Activated CD4-positive, alpha-beta T cell treated with anti-CD3 and anti-CD28 coated beads, Interleukin-2, amount 10 ng/mL, durations not matched to agents 7 days and 5 days (primary cell): Measurements from ENCODE around the gene AASDHPPT. TPM values are rescaled to one million over a fixed set of nuclear protein-coding genes. Genes with fewer than 3 reads are reported as not detected.
"Not testable (repeated sequence)": the region's sequence is repeated elsewhere in the genome, so short reads cannot be mapped to it uniquely, and the experiment has no call there.

Experiments
- CTCF ChIA-PET: fragments of 350-600 bp; sonication (Branson Sonifier 250); formaldehyde crosslinking; loops from one replicate; lab custom pipeline; 2021; ENCODE audit warnings: antibody characterized with exemption; lab: Charles Lee
- POLR2A ChIA-PET: fragments of 350-600 bp; sonication (Branson Sonifier 250); formaldehyde crosslinking; loops from one replicate; lab custom pipeline; 2021; ENCODE audit warnings: antibody characterized with exemption; lab: Charles Lee
- DNase-seq: peaks from one replicate; pipeline ENCODE4 v3.0.0-alpha.2; 2020
- H3K27ac Mint-ChIP-seq: one replicate; pipeline ENCODE4 v1.8.0; 2021; ENCODE audit warnings: mild to moderate bottlenecking, moderate library complexity, mixed read lengths
- H3K27me3 Mint-ChIP-seq: one replicate; pipeline ENCODE4 v1.8.0; 2021; ENCODE audit warnings: mixed read lengths
- H3K36me3 Mint-ChIP-seq: one replicate; pipeline ENCODE4 v1.8.0; 2021; ENCODE audit warnings: low read depth, mixed read lengths
- H3K4me1 Mint-ChIP-seq: one replicate; pipeline ENCODE4 v1.8.0; 2021; ENCODE audit warnings: mixed read lengths
- H3K4me3 Mint-ChIP-seq: one replicate; pipeline ENCODE4 v1.8.0; 2021; ENCODE audit warnings: mild to moderate bottlenecking, moderate library complexity, mixed read lengths
- H3K9me3 Mint-ChIP-seq: one replicate; pipeline ENCODE4 v1.8.0; 2021; ENCODE audit warnings: mixed read lengths
- total RNA-seq, 2 experiments: library from RNA; stranded (reverse); gene quantifications; one replicate each; pipeline ENCODE4 v1.2.3, GENCODE V29; 2021

AASDHPPT gene
- 10 to 100 TPM; 30.5 to 35.2 TPM for total RNA-seq

DNA sequence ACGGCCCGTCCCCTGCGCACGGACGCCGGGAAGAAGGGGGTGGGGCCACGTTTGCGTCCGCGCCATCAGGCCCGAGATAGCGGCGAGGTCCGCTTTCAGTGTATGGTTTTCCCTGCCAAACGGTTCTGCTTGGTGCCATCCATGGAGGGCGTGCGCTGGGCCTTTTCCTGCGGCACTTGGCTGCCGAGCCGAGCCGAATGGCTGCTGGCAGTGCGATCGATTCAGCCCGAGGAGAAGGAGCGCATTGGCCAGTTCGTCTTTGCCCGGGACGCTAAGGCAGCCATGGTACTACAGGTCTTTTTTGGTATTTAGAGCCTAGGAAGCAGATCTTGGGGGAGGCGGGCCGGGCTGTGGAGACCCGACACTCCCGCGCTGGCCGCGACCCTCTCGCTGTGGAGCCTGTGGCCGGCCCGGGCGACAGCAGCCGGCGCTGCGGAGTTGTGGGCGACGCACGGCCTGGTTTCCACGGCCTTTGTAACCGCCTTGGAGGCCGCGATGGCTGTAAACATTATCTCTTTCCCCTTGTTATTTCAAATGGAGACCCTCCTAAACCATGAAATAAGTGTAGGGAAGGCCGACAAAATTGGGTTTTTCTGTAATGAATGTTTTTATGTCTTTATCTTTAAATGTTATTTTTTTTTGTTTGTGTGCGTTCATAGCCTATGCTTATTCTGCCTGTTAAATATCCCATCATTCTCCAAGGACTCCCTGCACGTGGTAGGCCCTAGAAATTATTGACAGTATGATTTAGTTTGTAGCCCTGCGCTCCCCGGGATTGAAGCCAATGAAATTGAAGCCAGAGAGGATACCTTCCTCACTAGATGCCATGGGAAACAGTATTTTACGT, at the start of gene AASDHPPT:
AASDHPPT (plus strand) TSS at position 54 of the 847 bp plus-strand sequence; CDS start at position 103, 49 bp downstream.
- no peaks in the 10 kb centered on the region for H3K27me3 Mint-ChIP-seq
- peak within 1 kb of the TSS; percentile 91 for H3K27ac Mint-ChIP-seq
- no peaks in the 10 kb centered on the region for H3K9me3 Mint-ChIP-seq
- POLR2A ChIA-PET, result no interaction called here
- DNase-seq, result no peak
- H3K4me1 Mint-ChIP-seq, result peaks cover 52% of the 10 kb centered on the region
- CTCF ChIA-PET, result interaction anchor here (0.5 to 1.2 kb wide), 4 partner anchors 14 to 70 kb away, joined by 3 read pairs; no protein-coding TSS in a partner anchor
- peaks cover 27% of the 10 kb centered on the region for H3K36me3 Mint-ChIP-seq
- peak within 1 kb of the TSS; percentile 95 for H3K4me3 Mint-ChIP-seq

- no peak for DNase-seq
- CTCF ChIA-PET, result interaction anchor here (1.4 kb wide), 1 partner anchor 46 kb away, joined by 4 read pairs; the partner anchor contains the start of gene KBTBD3
- Mint-ChIP-seq H3K27me3 (peaks cover 35% of the 10 kb centered on the region), H3K36me3 (no peaks in the 10 kb centered on the region), H3K4me3 (no peak overlapping the region), H3K4me1 (peaks cover 4% of the 10 kb centered on the region), H3K27ac (no peak overlapping the region), H3K9me3 (peaks cover 8% of the 10 kb centered on the region)
- POLR2A ChIA-PET, result no interaction called here
These were observed 46.9 kb upstream of the AASDHPPT start for GRCh38 chr11:106030609-106031008.

DNA sequence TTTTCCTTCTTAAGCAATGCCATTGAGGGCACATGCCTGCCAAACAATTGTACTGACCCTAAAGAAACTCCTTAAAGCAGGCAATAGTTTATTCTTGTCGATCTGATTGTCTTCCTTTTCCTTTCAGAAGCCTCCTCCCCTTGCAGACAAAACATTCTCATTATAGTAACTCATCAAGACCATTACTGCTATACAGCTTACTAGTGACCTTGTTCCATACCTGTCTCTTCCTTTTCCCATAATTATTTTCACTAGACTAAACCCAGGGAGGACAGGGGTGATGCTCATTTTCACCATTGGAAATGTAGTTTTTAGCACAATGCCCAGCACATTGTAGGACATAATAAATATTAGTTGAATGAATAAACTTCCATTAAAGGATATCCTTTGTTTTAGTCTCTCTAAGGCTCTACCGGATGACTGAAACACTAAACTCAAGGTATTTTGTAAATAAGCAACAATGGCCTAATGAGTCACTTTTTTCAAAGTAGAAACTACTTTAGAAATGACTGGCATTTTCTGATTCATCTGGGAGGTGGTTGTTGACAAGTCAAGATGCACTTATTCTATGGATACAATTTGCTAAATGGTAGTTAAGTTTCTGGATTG, 46.2 kb upstream of the AASDHPPT start:
- Mint-ChIP-seq H3K9me3 (peaks cover 8% of the 10 kb centered on the region), H3K36me3 (no peaks in the 10 kb centered on the region), H3K27ac (no peak overlapping the region), H3K4me1 (peaks cover 4% of the 10 kb centered on the region), H3K27me3 (peaks cover 33% of the 10 kb centered on the region), H3K4me3 (no peak overlapping the region)
- ChIA-PET POLR2A (no interaction called here), CTCF (no interaction called here)
- no peak for DNase-seq

DNA sequence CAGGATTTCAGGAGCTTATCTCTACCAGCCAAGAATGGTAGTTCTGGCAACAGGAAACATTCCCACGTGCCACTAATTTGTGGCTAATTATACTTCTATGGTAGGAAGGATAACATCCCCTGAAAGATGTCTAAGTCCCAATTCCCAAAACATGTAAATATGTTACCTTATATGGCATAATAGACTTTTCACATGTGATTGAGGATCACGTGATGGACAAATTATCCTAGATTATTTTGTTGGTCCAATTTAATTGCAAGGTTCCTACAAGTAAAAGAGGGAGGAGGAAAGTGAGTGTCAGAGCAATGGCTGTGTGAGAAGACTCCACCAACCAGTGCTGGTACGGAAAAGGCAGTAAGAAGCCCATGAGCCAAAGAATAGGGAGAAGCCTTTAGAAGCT, 45.5 kb upstream of the AASDHPPT start:
- POLR2A ChIA-PET, result no interaction called here

GRCh38 chr11:106032861-106033260, 44.6 kb upstream of the AASDHPPT start:
- no peak for DNase-seq
- Mint-ChIP-seq H3K9me3 (peaks cover 3% of the 10 kb centered on the region), H3K27ac (no peak overlapping the region), H3K4me1 (peaks cover 4% of the 10 kb centered on the region), H3K4me3 (no peak overlapping the region), H3K27me3 (peaks cover 27% of the 10 kb centered on the region), H3K36me3 (no peaks in the 10 kb centered on the region)
- ChIA-PET POLR2A (no interaction called here), CTCF (interaction anchor here (1.1 kb wide), 1 partner anchor 19 kb away, joined by 3 read pairs; no protein-coding TSS in a partner anchor)

More for the DNA sequence above, 45.5 kb upstream of the AASDHPPT start:
- CTCF ChIA-PET, result interaction anchor here (1.1 kb wide), 1 partner anchor 18 kb away, joined by 3 read pairs; no protein-coding TSS in a partner anchor
- H3K27ac Mint-ChIP-seq, result no peak overlapping the region
- H3K27me3 Mint-ChIP-seq, result peaks cover 32% of the 10 kb centered on the region
- H3K4me3 Mint-ChIP-seq, result no peak overlapping the region
- H3K4me1 Mint-ChIP-seq, result peaks cover 4% of the 10 kb centered on the region
- H3K9me3 Mint-ChIP-seq, result peaks cover 8% of the 10 kb centered on the region
- H3K36me3 Mint-ChIP-seq, result no peaks in the 10 kb centered on the region
- DNase-seq, result no peak

- Mint-ChIP-seq H3K27ac (no peak overlapping the region), H3K4me1 (no peaks in the 10 kb centered on the region), H3K4me3 (no peak overlapping the region), H3K9me3 (no peaks in the 10 kb centered on the region), H3K27me3 (peaks cover 12% of the 10 kb centered on the region), H3K36me3 (no peaks in the 10 kb centered on the region)
- no peak for DNase-seq
- ChIA-PET POLR2A (no interaction called here), CTCF (interaction anchor here (1.0 kb wide), 1 partner anchor 33 kb away, joined by 3 read pairs; the partner anchor contains the start of gene KBTBD3)
These were observed 33.9 kb upstream of the AASDHPPT start for GRCh38 chr11:106043540-106043939.

DNA sequence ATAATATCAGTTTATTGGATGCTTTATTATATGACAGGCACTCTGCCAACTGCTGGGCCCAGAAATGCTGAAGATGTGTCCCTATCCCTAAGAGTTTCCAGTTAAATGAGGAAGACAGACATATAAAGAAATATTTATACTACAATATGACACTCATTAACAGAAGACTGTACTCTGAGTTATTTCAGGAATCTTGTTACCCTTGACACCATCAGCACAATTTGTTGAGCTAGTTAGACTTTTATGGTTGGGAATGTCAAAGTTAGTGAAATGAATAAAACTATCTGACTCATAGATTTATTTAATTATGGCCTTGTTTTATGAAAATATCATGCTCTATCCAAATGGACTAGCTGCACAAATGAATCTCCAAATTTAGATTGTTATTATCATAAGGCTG, 29.8 kb upstream of the AASDHPPT start:
- ChIA-PET CTCF (interaction anchor here (1.2 kb wide), 1 partner anchor 10 kb away, joined by 3 read pairs; no protein-coding TSS in a partner anchor), POLR2A (no interaction called here)
- DNase-seq, result no peak
- Mint-ChIP-seq H3K9me3 (no peaks in the 10 kb centered on the region), H3K4me3 (no peak overlapping the region), H3K27ac (no peak overlapping the region), H3K27me3 (peaks cover 8% of the 10 kb centered on the region), H3K36me3 (no peaks in the 10 kb centered on the region), H3K4me1 (no peaks in the 10 kb centered on the region)

- POLR2A ChIA-PET, result no interaction called here
- H3K27me3 Mint-ChIP-seq, result peaks cover 5% of the 10 kb centered on the region
- no peak for DNase-seq
- H3K4me3 Mint-ChIP-seq, result no peak overlapping the region
- no peaks in the 10 kb centered on the region for H3K36me3 Mint-ChIP-seq
- no peak overlapping the region for H3K27ac Mint-ChIP-seq
- H3K9me3 Mint-ChIP-seq, result no peaks in the 10 kb centered on the region
- H3K4me1 Mint-ChIP-seq, result no peaks in the 10 kb centered on the region
- CTCF ChIA-PET, result interaction anchor here (0.7 to 1.5 kb wide), 2 partner anchors 11 to 42 kb away, joined by 3 to 5 read pairs; no protein-coding TSS in a partner anchor
These were observed 27.6 kb upstream of the AASDHPPT start for GRCh38 chr11:106049727-106050476.

DNA sequence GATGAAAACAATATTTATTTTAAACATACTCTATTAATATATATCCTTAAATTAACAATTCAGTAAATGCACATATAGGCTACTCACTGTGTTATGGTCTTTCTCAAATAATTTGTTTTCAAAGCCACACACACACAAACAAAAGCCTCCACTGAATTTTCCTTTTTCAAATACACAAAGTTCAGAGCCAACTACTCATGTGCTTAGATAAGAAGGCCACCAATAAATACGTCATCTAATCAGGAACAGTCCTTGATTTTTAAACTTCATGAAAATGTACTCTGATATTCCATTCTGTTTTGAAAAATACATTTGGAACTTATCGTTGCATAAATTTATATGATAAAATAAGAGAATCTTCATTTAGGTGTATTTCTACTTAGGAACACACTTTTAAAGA, 26.4 kb upstream of the AASDHPPT start:
- POLR2A ChIA-PET, result no interaction called here
- DNase-seq, result no peak
- H3K4me1 Mint-ChIP-seq, result no peaks in the 10 kb centered on the region

GRCh38 chr11:106058377-106058776, 19.1 kb upstream of the AASDHPPT start:
- H3K27me3 Mint-ChIP-seq, H3K9me3 Mint-ChIP-seq, H3K4me3 Mint-ChIP-seq, H3K27ac Mint-ChIP-seq, POLR2A ChIA-PET, DNase-seq: not testable (repeated sequence)
- Mint-ChIP-seq H3K36me3 (peaks cover 11% of the 10 kb centered on the region), H3K4me1 (peaks cover 13% of the 10 kb centered on the region)
- CTCF ChIA-PET, result interaction anchor here (0.7 kb wide), 1 partner anchor 9 kb away, joined by 3 read pairs; no protein-coding TSS in a partner anchor

More for the DNA sequence above, 26.4 kb upstream of the AASDHPPT start:
- Mint-ChIP-seq H3K27me3 (peaks cover 5% of the 10 kb centered on the region), H3K36me3 (no peaks in the 10 kb centered on the region), H3K9me3 (no peaks in the 10 kb centered on the region), H3K27ac (no peak overlapping the region), H3K4me3 (no peak overlapping the region)
- CTCF ChIA-PET, result no interaction called here

GRCh38 chr11:106059617-106060016, 17.8 kb upstream of the AASDHPPT start:
- no peak for DNase-seq
- Mint-ChIP-seq H3K36me3 (peaks cover 11% of the 10 kb centered on the region), H3K4me1 (peaks cover 13% of the 10 kb centered on the region), H3K27ac (no peak overlapping the region), H3K9me3 (no peaks in the 10 kb centered on the region), H3K27me3 (no peaks in the 10 kb centered on the region), H3K4me3 (no peak overlapping the region)
- ChIA-PET POLR2A (no interaction called here), CTCF (interaction anchor here (0.8 kb wide), 1 partner anchor 28 kb away, joined by 3 read pairs; no protein-coding TSS in a partner anchor)

DNA sequence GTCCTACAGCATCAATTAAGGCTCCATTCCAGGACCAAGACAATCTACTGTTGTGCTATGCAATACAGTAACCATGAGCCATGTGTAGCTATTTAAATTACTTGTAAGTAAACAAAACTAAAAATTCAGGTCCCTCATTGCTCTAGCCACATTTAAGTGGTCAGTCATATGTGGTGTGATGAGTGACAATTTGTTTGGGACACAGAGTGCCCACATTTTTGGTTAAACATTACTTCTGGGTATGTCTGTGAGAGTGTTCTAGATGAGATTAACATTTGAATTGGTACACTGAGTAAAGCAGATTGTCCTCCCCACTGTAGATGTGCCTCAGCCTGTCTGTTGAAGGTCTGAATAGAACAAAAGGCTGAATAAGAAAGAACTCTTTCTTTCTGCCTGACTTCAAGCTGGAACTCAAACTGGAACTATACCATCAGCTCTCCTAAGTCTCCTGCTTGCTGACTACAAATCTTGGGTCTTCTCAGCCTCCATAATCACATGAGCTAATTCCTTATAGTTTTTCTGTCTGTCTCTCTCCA, 16.1 kb upstream of the AASDHPPT start:
- H3K4me1 Mint-ChIP-seq, result peaks cover 13% of the 10 kb centered on the region
- no peak overlapping the region for H3K27ac Mint-ChIP-seq
- ChIA-PET CTCF (interaction anchor here (0.9 to 1.8 kb wide), 3 partner anchors 11 to 14 kb away, joined by 3 to 5 read pairs (median 4); no protein-coding TSS in a partner anchor), POLR2A (no interaction called here)
- peaks cover 11% of the 10 kb centered on the region for H3K36me3 Mint-ChIP-seq
- H3K9me3 Mint-ChIP-seq, result no peaks in the 10 kb centered on the region
- H3K27me3 Mint-ChIP-seq, result no peaks in the 10 kb centered on the region
- no peak overlapping the region for H3K4me3 Mint-ChIP-seq
- DNase-seq, result no peak
